SK-N-SH (cell line): ENCODE data around the gene PCNX3. TPM values are rescaled to one million over a fixed set of nuclear protein-coding genes. Genes with fewer than 3 reads are reported as not detected.

Experiments used
- CTCF ChIA-PET: fragments of 300-600, 350-600 bp; formaldehyde crosslinking; extraction: SDS; loops from one replicate; lab custom pipeline; 2021; lab: Yijun Ruan, JAX
- POLR2A ChIA-PET: fragments of 350-600 bp; sonication (Branson Sonifier 250); formaldehyde crosslinking; extraction: SDS; loops from one replicate; lab custom pipeline; 2020; ENCODE audit warnings: antibody characterized with exemption, inconsistent platforms; lab: Yijun Ruan, JAX
- DNase-seq: peaks from one replicate; pipeline ENCODE4 v3.0.0; 2012
- H2AFZ ChIP-seq: fragments of 200-600 bp; sonication (generic); 2 replicates; pipeline ENCODE4 v1.8.1; 2016; ENCODE audit warnings: antibody characterized with exemption, mild to moderate bottlenecking, low read depth
- H3F3A ChIP-seq: fragments of 200-600 bp; sonication (generic); replicated peaks from 2 replicates; pipeline ENCODE3; 2016; ENCODE audit warnings: antibody characterized with exemption, mild to moderate bottlenecking; ENCODE audit not compliant: insufficient read depth
- H3K27ac ChIP-seq, 2 experiments: fragments of 200-500 bp in 1 of 2; fragments of 200-600 bp in 1 of 2; sonication (Bioruptor generic) in 1 of 2; sonication (generic), shearing (Covaris generic) in 1 of 2; 2 replicates each; pipeline versions ENCODE4 v1.5.1 to v1.6.1; 2014 to 2016; ENCODE audit warnings: low read depth in 2 of 2, inconsistent platforms in 1 of 2, low read length in 1 of 2, mild to moderate bottlenecking in 1 of 2, mixed read lengths in 1 of 2
- H3K27me3 ChIP-seq: fragments of 200-600 bp; sonication (generic), shearing (Covaris generic); 2 replicates; pipeline ENCODE4 v1.6.1; 2016; ENCODE audit warnings: mixed run types; ENCODE audit not compliant: insufficient read depth
- H3K36me3 ChIP-seq, 2 experiments: fragments of 200-500 bp in 1 of 2; fragments of 200-600 bp in 1 of 2; sonication (Bioruptor generic) in 1 of 2; sonication (generic) in 1 of 2; replicated peaks in 1 of 2; 2 replicates each; pipeline versions ENCODE3 to v1.5.1; 2014 to 2016; ENCODE audit warnings: low read length in 1 of 2, mild to moderate bottlenecking in 1 of 2; ENCODE audit not compliant: insufficient read depth in 2 of 2, control insufficient read depth in 1 of 2
- H3K4me1 ChIP-seq, 2 experiments: fragments of 200-500 bp in 1 of 2; fragments of 200-600 bp in 1 of 2; sonication (Bioruptor generic) in 1 of 2; sonication (generic), shearing (Covaris generic) in 1 of 2; 2 replicates each; pipeline versions ENCODE4 v1.5.1 to v1.6.1; 2014 to 2016; ENCODE audit warnings: low read depth in 1 of 2, low read length in 1 of 2, mixed run types in 1 of 2; ENCODE audit not compliant: insufficient read depth in 2 of 2, control insufficient read depth in 1 of 2
- H3K4me2 ChIP-seq: fragments of 200-600 bp; sonication (generic), shearing (Covaris generic); 2 replicates; pipeline ENCODE4 v1.6.1; 2017; ENCODE audit warnings: mixed run types
- H3K4me3 ChIP-seq, 2 experiments: fragments of 200-500 bp in 1 of 2; fragments of 200-600 bp in 1 of 2; sonication (Bioruptor generic) in 1 of 2; sonication (generic), shearing (Covaris generic) in 1 of 2; 2 replicates each; pipeline versions ENCODE4 v1.5.1 to v1.8.1; 2014 to 2016; ENCODE audit warnings: low read depth in 2 of 2, inconsistent platforms in 1 of 2, low read length in 1 of 2, mild to moderate bottlenecking in 1 of 2, mixed read lengths in 1 of 2, moderate library complexity in 1 of 2
- H3K79me2 ChIP-seq: fragments of 200-600 bp; sonication (generic); 2 replicates; pipeline ENCODE4 v1.8.1; 2017; ENCODE audit warnings: mild to moderate bottlenecking; ENCODE audit not compliant: insufficient read depth
- H3K9ac ChIP-seq: fragments of 200-600 bp; sonication (generic); 2 replicates; pipeline ENCODE4 v1.6.1; 2017; ENCODE audit warnings: mixed run types
- H3K9me2 ChIP-seq: fragments of 200-600 bp; sonication (generic); 2 replicates; pipeline ENCODE4 v1.6.1; 2017; ENCODE audit warnings: mixed run types
- H3K9me3 ChIP-seq: fragments of 200-600 bp; sonication (generic); 2 replicates; pipeline ENCODE4 v1.6.1; 2017; ENCODE audit warnings: mixed run types, mild to moderate bottlenecking, moderate library complexity
- H4K20me1 ChIP-seq: fragments of 200-600 bp; sonication (generic); 2 replicates; pipeline ENCODE4 v1.6.1; 2017; ENCODE audit warnings: mild to moderate bottlenecking, mixed run types; ENCODE audit not compliant: insufficient read depth
- FOXJ3 ChIP-seq: sonication (generic); formaldehyde crosslinking; IDR thresholded peaks from 2 replicates; pipeline ENCODE4 v1.5.1; 2020; ENCODE audit warnings: mild to moderate bottlenecking, missing genetic modification reagents
- MEF2A ChIP-seq: IDR thresholded peaks from 2 replicates; pipeline ENCODE4 v1.4.0; 2012; ENCODE audit warnings: low read depth, borderline replicate concordance
- MXI1 ChIP-seq: IDR thresholded peaks from 2 replicates; pipeline ENCODE4 v1.6.1; 2012; ENCODE audit warnings: mild to moderate bottlenecking, low read depth, low read length, improper control_type of control experiment
- NFIC ChIP-seq: IDR thresholded peaks from 2 replicates; pipeline ENCODE4 v1.4.0; 2012; ENCODE audit warnings: borderline replicate concordance
- NRF1 ChIP-seq: IDR thresholded peaks from 2 replicates; pipeline ENCODE4 v1.6.1; 2012; ENCODE audit warnings: low read depth, mild to moderate bottlenecking, low read length
- POLR2AphosphoS5 ChIP-seq: IDR thresholded peaks from 2 replicates; pipeline ENCODE4 v1.6.1; 2012; ENCODE audit warnings: low read depth, low read length
- SIN3A ChIP-seq: IDR thresholded peaks from 2 replicates; pipeline ENCODE4 v1.6.1; 2012; ENCODE audit warnings: low read depth, mild to moderate bottlenecking, low read length, moderate library complexity, borderline replicate concordance
- TAF1 ChIP-seq: IDR thresholded peaks from 2 replicates; pipeline ENCODE4 v1.6.1; 2012; ENCODE audit warnings: low read depth, mild to moderate bottlenecking, low read length, moderate library complexity, borderline replicate concordance
- TEAD4 ChIP-seq: IDR thresholded peaks from 2 replicates; pipeline ENCODE4 v1.4.0; 2012; ENCODE audit warnings: mild to moderate bottlenecking, borderline replicate concordance; ENCODE audit not compliant: insufficient read depth
- WGBS: methylation state at CpG from one replicate; pipeline ENCODE4 v1.1.6; 2017; ENCODE audit warnings: low lambda C conversion rate; 5-methylcytosine and 5-hydroxymethylcytosine counted together
- polyA plus RNA-seq, 3 experiments: library from polyadenylated mRNA; depleted of rRNA; stranded (reverse); fragments of >200 nt; gene quantifications; 2 replicates each; pipeline ENCODE4 v1.2.3, GENCODE V29; 2012
- TF ChIP-seq, protein P1 (sequence below): IDR thresholded peaks from 2 replicates; pipeline ENCODE4; 2012
- TF ChIP-seq, protein P2 (sequence below): fragments of 150-350 bp; IDR thresholded peaks from 2 replicates; pipeline ENCODE4 v1.6.1; 2017; ENCODE audit warnings: antibody characterized with exemption, low read length, low read depth, borderline replicate concordance
- TF ChIP-seq, protein P3 (sequence below): IDR thresholded peaks from 2 replicates; pipeline ENCODE4 v1.4.0; 2012; ENCODE audit warnings: low read depth, borderline replicate concordance
- TF ChIP-seq, protein P4 (sequence below): IDR thresholded peaks from 2 replicates; pipeline ENCODE4 v1.4.0; 2012; ENCODE audit warnings: low read depth, borderline replicate concordance
- TF ChIP-seq, protein P5 (sequence below): fragments of 150-350 bp; IDR thresholded peaks from 2 replicates; pipeline ENCODE4 v1.6.1; 2016; ENCODE audit warnings: mild to moderate bottlenecking, low read depth, low read length
- TF ChIP-seq, protein P6 (sequence below): IDR thresholded peaks from 2 replicates; pipeline ENCODE4 v1.4.0; 2012; ENCODE audit warnings: low read depth

Gene PCNX3
- polyA plus RNA-seq, 1 of the 3 experiments (the other 2 are of a cell fraction): 33.7 TPM

DNA sequence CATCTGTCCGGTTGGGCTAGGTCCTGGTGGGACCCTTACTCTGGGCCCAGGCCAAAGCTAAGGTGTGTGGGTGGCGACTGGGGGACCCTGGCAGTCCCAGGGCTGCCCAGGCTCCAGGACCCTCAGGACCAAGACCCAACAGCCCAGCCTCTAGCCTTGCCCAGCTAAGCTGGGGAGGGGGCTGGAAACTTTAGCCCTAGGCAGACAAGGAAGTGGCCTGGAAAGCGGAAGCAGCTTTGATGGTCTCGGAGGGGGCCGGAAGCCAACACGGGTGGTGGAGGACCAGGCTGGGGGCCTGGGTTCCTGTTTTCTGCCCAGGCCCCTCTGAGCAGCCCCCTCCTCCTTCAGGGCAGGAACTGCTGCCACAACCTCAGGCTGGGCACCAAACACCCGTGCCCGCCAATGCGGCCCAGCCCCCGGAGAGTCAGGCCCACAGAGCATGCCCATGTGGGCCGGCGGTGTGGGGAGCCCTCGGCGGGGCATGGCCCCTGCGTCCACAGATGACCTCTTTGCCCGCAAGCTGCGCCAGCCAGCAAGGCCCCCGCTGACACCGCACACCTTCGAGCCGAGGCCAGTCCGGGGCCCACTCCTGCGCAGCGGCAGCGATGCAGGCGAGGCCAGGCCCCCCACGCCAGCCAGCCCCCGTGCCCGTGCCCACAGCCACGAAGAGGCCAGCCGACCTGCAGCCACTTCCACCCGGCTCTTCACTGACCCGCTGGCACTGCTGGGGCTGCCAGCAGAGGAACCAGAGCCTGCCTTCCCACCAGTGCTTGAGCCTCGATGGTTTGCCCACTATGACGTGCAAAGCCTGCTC is 25.1 kb downstream of the PCNX3 start (continued):
- TF ChIP-seq, protein P1, sequence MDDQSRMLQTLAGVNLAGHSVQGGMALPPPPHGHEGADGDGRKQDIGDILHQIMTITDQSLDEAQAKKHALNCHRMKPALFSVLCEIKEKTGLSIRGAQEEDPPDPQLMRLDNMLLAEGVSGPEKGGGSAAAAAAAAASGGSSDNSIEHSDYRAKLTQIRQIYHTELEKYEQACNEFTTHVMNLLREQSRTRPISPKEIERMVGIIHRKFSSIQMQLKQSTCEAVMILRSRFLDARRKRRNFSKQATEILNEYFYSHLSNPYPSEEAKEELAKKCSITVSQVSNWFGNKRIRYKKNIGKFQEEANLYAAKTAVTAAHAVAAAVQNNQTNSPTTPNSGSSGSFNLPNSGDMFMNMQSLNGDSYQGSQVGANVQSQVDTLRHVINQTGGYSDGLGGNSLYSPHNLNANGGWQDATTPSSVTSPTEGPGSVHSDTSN: no peak
- TF ChIP-seq, protein P2, sequence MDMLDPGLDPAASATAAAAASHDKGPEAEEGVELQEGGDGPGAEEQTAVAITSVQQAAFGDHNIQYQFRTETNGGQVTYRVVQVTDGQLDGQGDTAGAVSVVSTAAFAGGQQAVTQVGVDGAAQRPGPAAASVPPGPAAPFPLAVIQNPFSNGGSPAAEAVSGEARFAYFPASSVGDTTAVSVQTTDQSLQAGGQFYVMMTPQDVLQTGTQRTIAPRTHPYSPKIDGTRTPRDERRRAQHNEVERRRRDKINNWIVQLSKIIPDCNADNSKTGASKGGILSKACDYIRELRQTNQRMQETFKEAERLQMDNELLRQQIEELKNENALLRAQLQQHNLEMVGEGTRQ: no peak

DNA sequence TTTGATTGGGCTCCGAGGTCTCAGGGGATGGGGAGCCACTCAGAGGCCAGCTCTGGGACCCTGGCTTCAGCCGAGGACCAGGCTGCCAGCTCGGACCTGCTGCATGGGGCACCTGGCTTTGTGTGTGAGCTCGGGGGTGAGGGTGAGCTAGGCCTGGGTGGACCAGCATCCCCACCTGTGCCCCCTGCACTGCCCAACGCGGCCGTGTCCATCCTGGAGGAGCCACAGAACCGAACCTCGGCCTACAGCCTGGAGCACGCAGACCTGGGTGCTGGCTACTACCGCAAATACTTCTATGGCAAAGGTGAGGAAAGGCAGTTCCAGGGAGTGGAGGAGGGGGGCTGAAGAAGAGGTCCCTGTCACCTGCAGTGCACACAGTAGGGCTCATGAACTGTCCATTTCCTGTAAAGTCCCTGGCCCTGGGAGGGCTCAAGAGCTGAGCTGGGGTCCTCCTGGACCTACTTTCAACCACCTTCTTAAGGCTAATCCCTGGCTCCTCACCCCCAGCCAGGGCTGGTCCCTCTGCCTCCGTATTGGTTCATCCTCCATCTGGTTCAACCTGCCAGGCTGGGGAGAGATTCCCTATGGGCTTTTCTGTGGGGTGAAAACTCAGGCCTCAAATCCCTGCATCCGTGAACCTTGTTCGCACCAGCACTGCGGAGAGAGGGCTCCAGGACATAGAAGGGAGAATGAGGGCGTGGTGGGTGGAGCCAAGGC is 25.9 kb downstream of the PCNX3 start:
- peaks cover 5 to 25% of the 10 kb centered on the region in 2 experiments; a peak in 3 of 4 replicates for H3K4me1 ChIP-seq
- H3K9me2 ChIP-seq: no peaks in the 10 kb centered on the region
- H3K79me2 ChIP-seq: peaks cover 16% of the 10 kb centered on the region
- no peak overlapping the region for H3K27ac ChIP-seq
- peaks cover 22% of the 10 kb centered on the region for H3F3A ChIP-seq
- ChIA-PET CTCF (interaction anchor here (0.6 to 4.5 kb wide), 2 partner anchors 15 to 139 kb away, joined by 3 to 42 read pairs; no protein-coding TSS in a partner anchor), POLR2A (interaction anchor here (1.0 to 3.9 kb wide), 2 partner anchors 11 to 23 kb away, joined by 3 to 25 read pairs; no protein-coding TSS in a partner anchor)
- peaks cover 0 to 14% of the 10 kb centered on the region in 2 experiments for H3K36me3 ChIP-seq
- no peak overlapping the region for H3K4me2 ChIP-seq
- peaks cover 9% of the 10 kb centered on the region for H4K20me1 ChIP-seq
- WGBS: 97% methylated on average over 6 of the region's 16 CpGs
- H3K27me3 ChIP-seq: no peaks in the 10 kb centered on the region
- no peak overlapping the region for H2AFZ ChIP-seq
- no peak overlapping the region for H3K9ac ChIP-seq
- H3K9me3 ChIP-seq: no peaks in the 10 kb centered on the region
- DNase-seq: no peak
- no peak overlapping the region for H3K4me3 ChIP-seq
- TF ChIP-seq, protein P3, sequence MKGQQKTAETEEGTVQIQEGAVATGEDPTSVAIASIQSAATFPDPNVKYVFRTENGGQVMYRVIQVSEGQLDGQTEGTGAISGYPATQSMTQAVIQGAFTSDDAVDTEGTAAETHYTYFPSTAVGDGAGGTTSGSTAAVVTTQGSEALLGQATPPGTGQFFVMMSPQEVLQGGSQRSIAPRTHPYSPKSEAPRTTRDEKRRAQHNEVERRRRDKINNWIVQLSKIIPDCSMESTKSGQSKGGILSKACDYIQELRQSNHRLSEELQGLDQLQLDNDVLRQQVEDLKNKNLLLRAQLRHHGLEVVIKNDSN: no peak
- TF ChIP-seq NFIC (no peak), NRF1 (no peak), SIN3A (no peak), MXI1 (no peak), TAF1 (no peak), TEAD4 (no peak), MEF2A (no peak), FOXJ3 (CRISPR knock-in tag) (no peak), POLR2AphosphoS5 (no peak)
- TF ChIP-seq, protein P4, sequence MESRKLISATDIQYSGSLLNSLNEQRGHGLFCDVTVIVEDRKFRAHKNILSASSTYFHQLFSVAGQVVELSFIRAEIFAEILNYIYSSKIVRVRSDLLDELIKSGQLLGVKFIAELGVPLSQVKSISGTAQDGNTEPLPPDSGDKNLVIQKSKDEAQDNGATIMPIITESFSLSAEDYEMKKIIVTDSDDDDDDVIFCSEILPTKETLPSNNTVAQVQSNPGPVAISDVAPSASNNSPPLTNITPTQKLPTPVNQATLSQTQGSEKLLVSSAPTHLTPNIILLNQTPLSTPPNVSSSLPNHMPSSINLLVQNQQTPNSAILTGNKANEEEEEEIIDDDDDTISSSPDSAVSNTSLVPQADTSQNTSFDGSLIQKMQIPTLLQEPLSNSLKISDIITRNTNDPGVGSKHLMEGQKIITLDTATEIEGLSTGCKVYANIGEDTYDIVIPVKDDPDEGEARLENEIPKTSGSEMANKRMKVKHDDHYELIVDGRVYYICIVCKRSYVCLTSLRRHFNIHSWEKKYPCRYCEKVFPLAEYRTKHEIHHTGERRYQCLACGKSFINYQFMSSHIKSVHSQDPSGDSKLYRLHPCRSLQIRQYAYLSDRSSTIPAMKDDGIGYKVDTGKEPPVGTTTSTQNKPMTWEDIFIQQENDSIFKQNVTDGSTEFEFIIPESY: no peak
- TF ChIP-seq, protein P1: no peak
- TF ChIP-seq, protein P5, sequence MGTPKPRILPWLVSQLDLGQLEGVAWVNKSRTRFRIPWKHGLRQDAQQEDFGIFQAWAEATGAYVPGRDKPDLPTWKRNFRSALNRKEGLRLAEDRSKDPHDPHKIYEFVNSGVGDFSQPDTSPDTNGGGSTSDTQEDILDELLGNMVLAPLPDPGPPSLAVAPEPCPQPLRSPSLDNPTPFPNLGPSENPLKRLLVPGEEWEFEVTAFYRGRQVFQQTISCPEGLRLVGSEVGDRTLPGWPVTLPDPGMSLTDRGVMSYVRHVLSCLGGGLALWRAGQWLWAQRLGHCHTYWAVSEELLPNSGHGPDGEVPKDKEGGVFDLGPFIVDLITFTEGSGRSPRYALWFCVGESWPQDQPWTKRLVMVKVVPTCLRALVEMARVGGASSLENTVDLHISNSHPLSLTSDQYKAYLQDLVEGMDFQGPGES: no peak
- TF ChIP-seq, protein P2: no peak
- TF ChIP-seq, protein P6, sequence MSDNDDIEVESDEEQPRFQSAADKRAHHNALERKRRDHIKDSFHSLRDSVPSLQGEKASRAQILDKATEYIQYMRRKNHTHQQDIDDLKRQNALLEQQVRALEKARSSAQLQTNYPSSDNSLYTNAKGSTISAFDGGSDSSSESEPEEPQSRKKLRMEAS: no peak
